Muscle layer of duodenum (tissue), 2 donors: ENCODE results near the gene SLC6A18.
"Not testable (repeated sequence)": the region's sequence is repeated elsewhere in the genome, so short reads cannot be mapped to it uniquely, and the experiment has no call there.

Experiments used
- H3K27ac ChIP-seq: one replicate; pipeline ENCODE4 v1.7.0; 2013; ENCODE audit warnings: mild to moderate bottlenecking, low read length
- H3K27me3 ChIP-seq: one replicate; pipeline ENCODE4 v1.7.0; 2013; ENCODE audit warnings: low read depth, mild to moderate bottlenecking, control low read depth, low read length
- H3K36me3 ChIP-seq, 2 donors: one replicate each; pipeline ENCODE4 v1.7.0; 2013; ENCODE audit warnings: low read length in 2 of 2, control low read depth in 1 of 2, mild to moderate bottlenecking in 1 of 2; ENCODE audit not compliant: insufficient read depth in 2 of 2, control insufficient read depth in 1 of 2
- H3K4me1 ChIP-seq, 2 donors: one replicate each; pipeline ENCODE4 v1.7.0; 2013; ENCODE audit warnings: low read length in 2 of 2, mild to moderate bottlenecking in 2 of 2, control low read depth in 1 of 2, moderate library complexity in 1 of 2; ENCODE audit not compliant: insufficient read depth in 2 of 2, control insufficient read depth in 1 of 2
- H3K4me3 ChIP-seq, 2 donors: one replicate each; pipeline ENCODE4 v1.7.0; 2013; ENCODE audit warnings: low read length in 2 of 2, low read depth in 1 of 2, mild to moderate bottlenecking in 1 of 2
- H3K9me3 ChIP-seq, 2 donors: one replicate each; pipeline ENCODE4 v1.7.0; 2013; ENCODE audit warnings: low read length in 2 of 2, control low read depth in 1 of 2, mild to moderate bottlenecking in 1 of 2; ENCODE audit not compliant: control insufficient read depth in 1 of 2
- donor health status: healthy.

The SLC6A18 gene

GRCh38 chr5:1284336-1284970 is 59.3 kb downstream of the SLC6A18 start:
- not testable (repeated sequence) for H3K36me3 ChIP-seq, H3K27me3 ChIP-seq, H3K4me3 ChIP-seq, H3K4me1 ChIP-seq, H3K9me3 ChIP-seq, H3K27ac ChIP-seq

DNA sequence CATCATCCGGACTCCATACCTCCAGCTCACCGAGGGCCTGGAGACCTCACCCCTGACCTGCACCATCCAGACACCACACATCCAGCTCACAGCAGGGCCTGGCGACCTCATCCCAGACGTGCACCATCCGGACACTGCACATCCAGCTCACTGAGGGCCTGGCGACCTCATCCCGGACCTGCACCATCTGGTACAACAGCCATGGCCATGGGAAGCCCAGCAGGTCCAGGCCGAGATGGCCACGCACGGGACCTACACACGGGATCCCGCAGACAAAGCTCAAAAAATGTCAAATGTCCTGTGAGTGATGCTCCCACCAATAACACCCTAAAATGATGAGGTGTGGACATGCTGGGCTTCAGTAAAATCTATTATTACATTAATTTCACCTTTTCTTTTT is 60.0 kb downstream of the SLC6A18 start:
- Histone ChIP-seq H3K4me3 (no peak overlapping the region), H3K27ac (no peak overlapping the region), H3K36me3 (no peaks in the 10 kb centered on the region), H3K9me3 (peaks cover 6 to 7% of the 10 kb centered on the region in 2 donors), H3K4me1 (no peaks in the 10 kb centered on the region), H3K27me3 (no peaks in the 10 kb centered on the region)

DNA sequence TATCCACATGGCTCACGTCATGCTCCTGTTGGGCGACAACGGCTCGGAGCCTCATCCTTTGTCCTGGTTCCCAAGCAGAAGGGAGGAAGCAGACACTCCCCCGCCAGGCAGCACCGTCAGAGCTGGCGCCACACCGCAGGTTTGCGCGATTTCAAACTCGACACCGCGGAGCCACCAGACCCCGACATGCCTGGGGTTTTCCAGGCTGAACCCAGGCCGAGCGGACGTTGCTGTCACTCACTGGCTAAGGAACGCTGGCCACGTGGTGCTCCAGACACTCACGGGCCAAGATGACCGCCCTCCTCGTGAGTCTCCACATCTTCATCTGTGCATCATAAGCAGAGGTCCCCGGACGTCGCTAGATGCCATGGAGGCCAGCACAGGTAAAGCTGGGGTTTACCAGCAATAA is 60.7 kb downstream of the SLC6A18 start:
- Histone ChIP-seq H3K4me3 (no peak overlapping the region), H3K27ac (no peak overlapping the region), H3K4me1 (no peaks in the 10 kb centered on the region), H3K36me3 (no peaks in the 10 kb centered on the region), H3K27me3 (no peaks in the 10 kb centered on the region), H3K9me3 (peaks cover 6 to 7% of the 10 kb centered on the region in 2 donors)

DNA sequence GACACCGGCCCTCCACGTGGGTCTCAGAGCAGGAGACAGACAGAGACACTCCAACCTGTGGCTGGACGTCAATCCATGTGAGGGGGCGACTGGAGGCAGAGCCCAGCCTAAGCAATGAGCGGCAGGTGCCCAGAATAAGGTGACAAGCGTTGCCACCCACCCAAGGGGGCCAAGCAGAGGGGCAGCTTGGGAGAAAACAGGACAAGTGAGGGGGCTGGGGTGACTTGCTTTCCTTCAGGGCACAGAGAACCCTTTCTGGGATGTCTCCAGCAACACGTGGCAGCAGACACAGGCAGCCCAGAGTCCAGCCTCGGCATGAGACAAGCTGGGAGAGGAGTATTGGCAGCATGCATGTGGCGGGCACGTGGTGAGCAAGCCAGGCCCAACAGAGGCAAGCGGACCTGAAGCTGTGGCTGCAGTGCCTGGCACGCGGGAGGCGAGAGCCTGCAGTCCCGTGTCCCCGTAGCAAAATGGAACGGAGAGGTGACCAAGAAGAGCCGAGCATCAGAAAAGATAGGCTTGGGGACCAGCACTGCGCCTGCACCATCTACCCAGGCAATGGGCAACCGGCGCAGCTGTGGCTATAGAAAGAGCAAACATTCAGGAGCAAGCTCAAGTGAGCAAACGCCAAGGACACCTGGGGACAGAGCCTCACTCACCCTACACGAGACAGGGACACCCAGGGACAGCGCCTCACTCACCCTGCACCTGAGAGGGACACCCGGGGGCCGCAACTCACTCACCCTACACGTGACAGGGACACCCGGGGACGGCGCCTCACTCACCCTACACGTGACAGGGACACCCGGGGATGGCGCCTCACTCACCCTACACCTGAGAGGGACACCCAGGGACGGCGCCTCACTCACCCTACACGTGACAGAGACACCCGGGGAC is 63.5 kb downstream of the SLC6A18 start:
- Histone ChIP-seq H3K27me3 (no peaks in the 10 kb centered on the region), H3K27ac (no peak overlapping the region), H3K36me3 (no peaks in the 10 kb centered on the region), H3K4me3 (no peak overlapping the region), H3K9me3 (peaks cover 6 to 7% of the 10 kb centered on the region in 2 donors), H3K4me1 (no peaks in the 10 kb centered on the region)

DNA sequence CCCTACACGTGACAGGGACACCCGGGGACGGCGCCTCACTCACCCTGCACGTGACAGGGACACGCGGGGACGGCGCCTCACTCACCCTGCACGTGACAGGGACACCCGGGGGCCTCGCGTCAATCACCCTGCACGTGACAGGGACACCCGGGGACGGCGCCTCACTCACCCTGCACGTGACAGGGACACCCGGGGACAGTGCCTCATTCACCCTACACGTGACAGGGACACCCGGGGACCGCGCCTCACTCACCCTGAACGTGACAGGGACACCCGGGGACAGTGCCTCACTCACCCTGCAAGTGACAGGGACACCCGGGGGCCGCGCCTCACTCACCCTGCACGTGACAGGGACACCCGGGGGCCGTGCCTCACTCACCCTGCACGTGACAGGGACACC is 64.4 kb downstream of the SLC6A18 start:
- not testable (repeated sequence) for H3K4me3 ChIP-seq, H3K4me1 ChIP-seq, H3K9me3 ChIP-seq, H3K27ac ChIP-seq, H3K27me3 ChIP-seq, H3K36me3 ChIP-seq

- not testable (repeated sequence) for H3K27ac ChIP-seq, H3K9me3 ChIP-seq, H3K27me3 ChIP-seq, H3K4me3 ChIP-seq, H3K4me1 ChIP-seq, H3K36me3 ChIP-seq
Measured at GRCh38 chr5:1290956-1291355, 65.8 kb downstream of the SLC6A18 start.

DNA sequence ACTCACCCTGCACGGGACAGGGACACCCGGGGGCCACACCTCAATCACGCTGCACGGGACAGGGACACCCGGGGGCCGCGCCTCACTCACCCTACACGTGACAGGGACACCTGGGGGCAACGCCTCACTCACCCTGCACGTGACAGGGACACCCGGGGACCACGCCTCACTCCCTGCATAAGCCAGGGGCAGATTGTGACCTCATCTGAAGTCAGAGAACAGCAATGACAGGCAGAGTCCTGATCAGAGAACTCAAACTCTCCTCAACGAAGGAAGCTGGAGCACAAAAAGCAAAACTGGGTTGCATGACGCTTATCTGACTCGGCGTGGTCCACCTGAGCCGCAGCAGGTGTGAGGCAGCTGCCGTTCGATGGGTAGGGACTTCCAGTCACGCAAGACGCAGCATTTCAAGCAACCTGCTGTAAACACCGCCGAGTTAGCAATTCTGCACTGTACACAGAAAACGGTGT is 66.5 kb downstream of the SLC6A18 start:
- Histone ChIP-seq H3K9me3 (peaks cover 6 to 7% of the 10 kb centered on the region in 2 donors), H3K36me3 (no peaks in the 10 kb centered on the region), H3K4me3 (no peak overlapping the region), H3K27ac (no peak overlapping the region), H3K27me3 (no peaks in the 10 kb centered on the region), H3K4me1 (peaks cover 0 to 8% of the 10 kb centered on the region in 2 donors)

GRCh38 chr5:1292139-1292538 is 67.0 kb downstream of the SLC6A18 start:
- H3K4me1 ChIP-seq: peaks cover 0 to 8% of the 10 kb centered on the region in 2 donors
- H3K36me3 ChIP-seq: no peaks in the 10 kb centered on the region
- no peaks in the 10 kb centered on the region for H3K27me3 ChIP-seq
- no peak overlapping the region for H3K27ac ChIP-seq
- H3K4me3 ChIP-seq: no peak overlapping the region
- H3K9me3 ChIP-seq: peaks cover 6 to 7% of the 10 kb centered on the region in 2 donors

DNA sequence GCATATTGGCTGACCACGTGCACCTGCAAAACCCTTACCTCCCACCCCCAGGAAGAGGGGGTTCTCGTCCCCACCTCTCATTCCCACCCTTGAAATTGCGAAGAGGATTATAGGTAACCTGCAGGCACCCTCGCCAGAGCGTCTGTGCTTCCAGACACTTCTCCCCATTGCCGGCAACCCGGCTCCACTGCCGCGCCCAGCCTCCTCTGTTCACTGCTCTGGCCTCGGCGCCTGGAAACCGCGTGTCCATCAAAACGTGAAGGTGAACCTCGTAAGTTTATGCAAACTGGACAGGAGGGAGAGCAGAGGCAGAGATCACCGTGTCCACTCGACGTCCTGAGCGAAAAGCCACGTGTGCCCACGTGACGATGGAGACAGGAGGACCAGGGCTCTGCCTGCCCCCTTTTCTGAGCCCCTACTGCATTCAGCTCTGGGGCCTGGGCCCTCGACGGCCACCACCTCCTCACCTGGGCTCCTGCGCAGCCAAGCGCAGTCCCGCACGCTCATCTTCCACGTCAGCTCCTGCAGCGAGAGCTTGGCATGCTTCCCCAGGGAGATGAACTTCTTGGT is 67.8 kb downstream of the SLC6A18 start:
- Histone ChIP-seq H3K9me3 (peaks cover 5 to 7% of the 10 kb centered on the region in 2 donors), H3K27me3 (no peaks in the 10 kb centered on the region), H3K27ac (no peak overlapping the region), H3K36me3 (no peaks in the 10 kb centered on the region), H3K4me3 (no peak overlapping the region), H3K4me1 (peaks cover 0 to 8% of the 10 kb centered on the region in 2 donors)

DNA sequence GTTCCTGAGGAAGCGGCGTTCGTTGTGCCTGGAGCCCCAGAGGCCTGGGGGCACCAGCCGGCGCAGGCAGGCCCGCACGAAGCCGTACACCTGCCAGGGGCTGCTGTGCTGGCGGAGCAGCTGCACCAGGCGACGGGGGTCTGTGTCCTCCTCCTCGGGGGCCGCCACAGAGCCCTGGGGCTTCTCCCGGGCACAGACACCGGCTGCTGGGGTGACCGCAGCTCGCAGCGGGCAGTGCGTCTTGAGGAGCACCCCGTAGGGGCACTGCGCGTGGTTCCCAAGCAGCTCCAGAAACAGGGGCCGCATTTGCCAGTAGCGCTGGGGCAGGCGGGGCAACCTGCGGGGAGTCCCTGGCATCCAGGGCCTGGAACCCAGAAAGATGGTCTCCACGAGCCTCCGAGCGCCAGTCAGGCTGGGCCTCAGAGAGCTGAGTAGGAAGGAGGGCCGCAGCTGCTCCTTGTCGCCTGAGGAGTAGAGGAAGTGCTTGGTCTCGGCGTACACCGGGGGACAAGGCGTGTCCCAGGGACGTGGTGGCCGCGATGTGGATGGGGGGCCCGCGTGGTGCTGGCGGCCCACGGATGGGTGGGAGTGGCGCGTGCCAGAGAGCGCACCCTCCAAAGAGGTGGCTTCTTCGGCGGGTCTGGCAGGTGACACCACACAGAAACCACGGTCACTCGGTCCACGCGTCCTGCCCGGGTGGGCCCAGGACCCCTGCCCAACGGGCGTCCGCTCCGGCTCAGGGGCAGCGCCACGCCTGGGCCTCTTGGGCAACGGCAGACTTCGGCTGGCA is 68.4 kb downstream of the SLC6A18 start:
- Histone ChIP-seq H3K9me3 (peaks cover 0 to 2% of the 10 kb centered on the region in 2 donors), H3K36me3 (no peaks in the 10 kb centered on the region), H3K27ac (no peak overlapping the region), H3K4me3 (no peak overlapping the region), H3K27me3 (no peaks in the 10 kb centered on the region), H3K4me1 (peaks cover 0 to 8% of the 10 kb centered on the region in 2 donors)
